ENCODE measurements around the gene DNAJC7. TPM values are rescaled to one million over a fixed set of nuclear protein-coding genes. Genes with fewer than 3 reads are reported as not detected.

DNAJC7 gene
- total RNA-seq (10 to 100 TPM; 44.4 to 96.4 (median 66.2) TPM), polyA plus RNA-seq (100 to 1,000 TPM; 102 to 148 (median 134) TPM)
- long read RNA-seq, donor 1, transcript DNAJC7-217 (1 exons, 1,762 nt) = minor isoform, 13 of 52 reads
- long read RNA-seq, donor 1, transcript DNAJC7-203 (14 exons, 2,022 nt) = major isoform, 18 of 52 reads
- long read RNA-seq, donor 1, partial matches to known transcripts = 20 of 52 reads
- long read RNA-seq, donor 1, other reads (novel, unspliced or antisense) = 0 of 52 reads
- long read RNA-seq, donor 2, transcript DNAJC7-203 (14 exons, 2,022 nt) = minor isoform, 8 of 32 reads
- long read RNA-seq, donor 2, transcript DNAJC7-217 (1 exons, 1,762 nt) = major isoform, 13 of 32 reads
- long read RNA-seq, donor 2, partial matches to known transcripts = 10 of 32 reads
- long read RNA-seq, donor 2, other reads (novel, unspliced or antisense) = 0 of 32 reads
- long read RNA-seq, donor 3, transcript DNAJC7-203 (14 exons, 2,022 nt) = minor isoform, 6 of 15 reads
- long read RNA-seq, donor 3, transcript DNAJC7-217 (1 exons, 1,762 nt) = major isoform, 7 of 15 reads
- long read RNA-seq, donor 3, partial matches to known transcripts = 0 of 15 reads
- long read RNA-seq, donor 3, other reads (novel, unspliced or antisense) = 0 of 15 reads
- long read RNA-seq, donor 4, transcript DNAJC7-217 (1 exons, 1,762 nt) = minor isoform, 8 of 57 reads
- long read RNA-seq, donor 4, transcript DNAJC7-203 (14 exons, 2,022 nt) = major isoform, 15 of 57 reads
- long read RNA-seq, donor 4, partial matches to known transcripts = 29 of 57 reads
- long read RNA-seq, donor 4, other reads (novel, unspliced or antisense) = 5 of 57 reads
- long read RNA-seq, donor 5, transcript DNAJC7-203 (14 exons, 2,022 nt) = major isoform, 24 of 33 reads
- long read RNA-seq, donor 5, partial matches to known transcripts = 3 of 33 reads
- long read RNA-seq, donor 5, other reads (novel, unspliced or antisense) = 5 of 33 reads
- long read RNA-seq, donor 6, transcript DNAJC7-203 (14 exons, 2,022 nt) = major isoform, 9 of 42 reads
- long read RNA-seq, donor 6, partial matches to known transcripts = 28 of 42 reads
- long read RNA-seq, donor 6, other reads (novel, unspliced or antisense) = 2 of 42 reads
- long read RNA-seq, donor 7, transcript DNAJC7-203 (14 exons, 2,022 nt) = minor isoform, 8 of 18 reads
- long read RNA-seq, donor 7, transcript DNAJC7-217 (1 exons, 1,762 nt) = major isoform, 10 of 18 reads
- long read RNA-seq, donor 7, partial matches to known transcripts = 0 of 18 reads
- long read RNA-seq, donor 7, other reads (novel, unspliced or antisense) = 0 of 18 reads
- long read RNA-seq, donor 8, transcript DNAJC7-203 (14 exons, 2,022 nt) = major isoform, 21 of 37 reads
- long read RNA-seq, donor 8, transcript DNAJC7-217 (1 exons, 1,762 nt) = minor isoform, 8 of 37 reads
- long read RNA-seq, donor 8, partial matches to known transcripts = 8 of 37 reads
- long read RNA-seq, donor 8, other reads (novel, unspliced or antisense) = 0 of 37 reads
- long read RNA-seq, donor 9, transcript DNAJC7-203 (14 exons, 2,022 nt) = minor isoform, 9 of 32 reads
- long read RNA-seq, donor 9, transcript DNAJC7-217 (1 exons, 1,762 nt) = major isoform, 20 of 32 reads
- long read RNA-seq, donor 9, partial matches to known transcripts = 0 of 32 reads
- long read RNA-seq, donor 9, other reads (novel, unspliced or antisense) = 0 of 32 reads
- long read RNA-seq, donor 10, transcript DNAJC7-217 (1 exons, 1,762 nt) = major isoform, 10 of 21 reads
- long read RNA-seq, donor 10, transcript DNAJC7-203 (14 exons, 2,022 nt) = minor isoform, 6 of 21 reads
- long read RNA-seq, donor 10, partial matches to known transcripts = 5 of 21 reads
- long read RNA-seq, donor 10, other reads (novel, unspliced or antisense) = 0 of 21 reads

DNA sequence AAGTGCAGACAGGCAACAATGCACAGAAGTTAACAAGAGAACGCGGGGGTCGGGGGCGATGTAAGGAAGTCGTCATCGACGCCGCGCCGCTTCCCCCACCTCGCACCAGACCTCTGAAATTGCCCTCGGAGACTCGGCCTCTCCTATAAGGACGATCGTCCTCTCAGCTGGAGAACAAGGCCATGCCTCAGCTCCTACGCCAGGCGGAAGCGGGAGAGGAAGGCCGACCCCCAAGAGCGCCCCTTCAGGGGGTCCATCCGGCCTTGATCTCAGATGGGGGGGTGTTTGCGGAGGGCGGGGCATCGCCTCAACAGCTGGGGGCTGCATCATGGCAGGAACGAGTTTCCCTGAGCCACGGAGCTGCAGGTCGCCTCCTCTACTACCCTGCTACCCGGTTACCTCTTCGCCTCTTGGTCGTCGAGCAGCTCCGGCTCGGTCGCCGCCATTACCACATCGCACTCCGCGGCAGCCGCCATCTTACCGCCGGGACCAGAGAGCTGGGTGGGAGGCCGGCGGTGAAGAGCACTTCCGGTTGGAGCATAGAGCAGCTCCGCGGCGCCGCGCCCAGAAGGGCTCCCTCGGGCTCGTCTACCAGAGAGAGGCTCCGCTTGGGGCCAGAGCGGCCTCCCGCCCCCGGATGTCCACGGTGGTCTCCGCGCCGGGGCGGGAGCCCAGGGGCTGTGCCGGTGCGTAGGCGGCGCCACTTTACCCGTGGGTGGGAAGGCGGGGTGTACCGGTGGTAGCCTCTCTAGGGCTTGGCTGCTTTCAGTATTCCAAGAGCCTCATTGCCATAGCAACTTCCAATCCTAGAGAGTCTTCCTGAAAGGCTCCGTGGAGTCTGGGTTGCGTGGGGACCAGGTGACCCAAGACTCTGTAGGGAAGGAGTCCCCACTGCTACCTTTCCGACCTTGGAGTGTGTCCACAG is at the start of gene DNAJC7:
Gene DNAJC7, minus strand, starts transcription at position 499 of the 925 bp plus-strand sequence. Its CDS starts 23 bp downstream, at position 476.
- DNase-seq = peak; percentile 85 to 95 (median 91)

GRCh38 chr17:42065201-42065600 is 48.0 kb upstream of the DNAJC7 start:
- H3K9me3 ChIP-seq (replicated peaks in 1 of 3) = no peaks in the 10 kb centered on the region
- no peaks in the 10 kb centered on the region for H3K4me1 ChIP-seq (replicated peaks in 1 of 2)
- no peak overlapping the region for H3K27ac ChIP-seq
- H3K36me3 ChIP-seq (replicated peaks in 1 of 2) = no peaks in the 10 kb centered on the region
- intact Hi-C loops (cut with DNase I) = loop anchor here in 1 of 2 donors (5.0 kb wide), 1 partner anchor 37 kb away; no protein-coding TSS in a partner anchor
- no peak for DNase-seq
- H3K4me3 ChIP-seq = no peak overlapping the region
- no peak for TF ChIP-seq POLR2A (IDR thresholded peaks at IDR 0.05)
- TF ChIP-seq CTCF (IDR thresholded peaks at IDR 0.05) = no peak
- H3K27me3 ChIP-seq = no peaks in the 10 kb centered on the region
- WGBS, 4 donors = 54 to 79% (median 63%) methylated on average over 2 of the region's 2 CpGs

More for the DNA sequence above, at the start of gene DNAJC7:
- TF ChIP-seq POLR2A (IDR thresholded peaks at IDR 0.05) (peak; percentile 40 to 73), CTCF (IDR thresholded peaks at IDR 0.05) (no peak)
- intact Hi-C loops (cut with DNase I) = no loop called here
- H3K4me1 ChIP-seq (replicated peaks in 1 of 2) = peaks cover 16 to 60% of the 10 kb centered on the region in 2 donors
- H3K27me3 ChIP-seq = no peaks in the 10 kb centered on the region
- no peaks in the 10 kb centered on the region for H3K9me3 ChIP-seq (replicated peaks in 1 of 3)
- H3K36me3 ChIP-seq (replicated peaks in 1 of 2) = peaks cover 0 to 5% of the 10 kb centered on the region in 2 donors
- peak within 1 kb of the TSS; percentile 62 to 98 (median 89) for H3K27ac ChIP-seq
- H3K4me3 ChIP-seq = peak within 1 kb of the TSS; percentile 36 to 96 (median 90)
- 0 to 1% (median 0%) methylated on average over 29 to 70 of the region's 70 CpGs for WGBS, 4 donors

DNA sequence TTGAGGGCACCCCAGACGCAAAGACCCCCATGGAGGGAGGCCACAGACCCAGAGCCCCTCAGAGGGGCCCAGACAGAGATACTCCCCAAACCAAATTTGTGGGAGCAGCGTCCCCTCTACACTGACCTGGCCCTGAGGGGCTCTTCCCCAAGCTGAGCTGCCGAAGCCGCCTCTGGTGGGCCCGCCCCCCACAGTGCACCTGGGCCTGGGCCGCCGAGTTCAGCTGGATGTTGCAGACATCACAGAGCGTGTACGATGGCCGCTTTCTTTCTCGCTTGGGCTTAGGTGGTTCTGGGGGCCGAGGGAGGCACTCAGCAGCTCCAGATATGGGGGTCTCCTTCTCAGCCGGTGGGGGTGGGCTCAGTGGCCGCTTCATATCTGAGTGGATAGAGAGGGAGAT is 45.4 kb upstream of the DNAJC7 start:
- H3K9me3 ChIP-seq (replicated peaks in 1 of 3) = no peaks in the 10 kb centered on the region
- WGBS, 4 donors = 76 to 86% (median 81%) methylated on average over 7 to 14 of the region's 14 CpGs
- H3K27ac ChIP-seq = no peak overlapping the region
- no peaks in the 10 kb centered on the region for H3K36me3 ChIP-seq (replicated peaks in 1 of 2)
- H3K4me3 ChIP-seq = no peak overlapping the region
- DNase-seq = no peak
- TF ChIP-seq CTCF (IDR thresholded peaks at IDR 0.05) (no peak), POLR2A (IDR thresholded peaks at IDR 0.05) (no peak)
- intact Hi-C loops (cut with DNase I) = no loop called here
- H3K27me3 ChIP-seq = no peaks in the 10 kb centered on the region
- H3K4me1 ChIP-seq (replicated peaks in 1 of 2) = no peaks in the 10 kb centered on the region

All from adrenal gland (tissue), 19 donors.